ENCODE measurements around the gene TBC1D22B.

TBC1D22B gene

DNA sequence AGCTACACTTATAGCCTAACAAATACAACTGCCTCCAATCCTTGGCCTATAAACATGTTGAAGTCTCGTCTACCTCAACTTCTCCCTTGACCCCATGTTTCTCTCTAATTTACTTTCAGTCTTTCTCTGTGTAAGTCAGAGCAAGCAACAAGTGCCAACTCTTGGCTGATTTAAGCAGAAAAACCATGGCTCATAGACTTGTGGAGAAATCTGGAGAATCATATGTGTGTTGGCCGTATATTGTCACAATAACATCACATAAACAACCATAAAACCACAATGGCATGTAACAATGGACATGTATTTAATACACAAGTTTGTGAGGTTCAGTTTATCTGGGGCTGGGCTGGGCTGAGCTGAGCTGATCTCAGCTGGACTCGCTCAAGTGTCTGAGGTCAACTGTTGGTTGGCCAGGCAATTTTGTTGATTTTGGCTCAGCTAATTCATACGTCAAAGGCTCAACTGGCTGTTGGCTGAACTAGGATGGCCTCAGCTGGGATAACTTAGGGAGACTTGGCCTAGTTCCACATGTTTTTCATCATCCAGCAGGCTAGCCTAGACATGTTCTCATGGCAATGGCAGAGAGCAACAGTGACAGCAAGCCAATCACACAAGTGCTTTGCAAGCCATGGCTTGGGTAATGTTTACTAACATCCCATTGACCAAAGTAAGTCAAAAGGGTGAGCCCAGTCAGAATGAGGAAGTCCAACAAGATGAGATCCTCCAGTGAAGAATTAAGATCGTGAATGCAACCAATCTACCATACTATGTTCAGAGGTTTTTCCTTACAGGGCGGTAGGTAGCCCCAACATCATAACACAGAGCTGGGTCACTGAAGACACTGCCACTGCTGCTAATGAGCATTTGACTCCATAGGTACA is 12.9 kb upstream of the TBC1D22B start:
- H3K4me3 Mint-ChIP-seq, result no peak overlapping the region
- H3K27me3 Mint-ChIP-seq, result no peaks in the 10 kb centered on the region
- no peaks in the 10 kb centered on the region for H3K9me3 Mint-ChIP-seq
- H3K4me1 Mint-ChIP-seq (ENCODE audit: low read depth), result peaks cover 27% of the 10 kb centered on the region
- no peak overlapping the region for H3K27ac Mint-ChIP-seq
- no peaks in the 10 kb centered on the region for H3K36me3 Mint-ChIP-seq (ENCODE audit: low read depth)
- DNase-seq, result no peak

DNA sequence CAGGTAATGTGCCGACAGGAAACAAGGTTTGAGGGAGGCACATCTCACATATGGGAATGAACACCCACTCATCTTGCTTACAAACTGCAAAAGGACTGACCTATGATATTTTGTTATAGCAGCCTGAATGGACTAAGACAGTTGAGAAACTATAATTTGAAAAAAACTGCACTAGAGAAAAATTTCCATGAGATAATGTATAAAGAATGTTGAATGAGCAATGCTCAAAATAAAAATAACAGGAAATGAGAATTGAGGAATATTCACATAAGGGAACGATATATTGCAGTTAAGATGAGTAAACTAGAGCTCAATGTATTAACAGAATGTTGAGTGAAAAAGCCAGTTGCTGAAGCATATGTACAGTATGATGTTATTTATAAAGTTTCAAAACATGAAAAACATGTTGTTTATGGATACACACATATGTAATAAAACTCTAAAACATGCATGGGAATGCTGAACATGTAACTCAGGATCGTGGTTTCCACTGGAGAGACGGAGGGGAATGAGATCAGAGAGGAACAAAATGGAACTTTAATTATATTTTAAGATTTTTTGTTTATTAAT is 6.3 kb upstream of the TBC1D22B start:
- H3K27me3 Mint-ChIP-seq, result no peaks in the 10 kb centered on the region
- DNase-seq, result no peak
- no peaks in the 10 kb centered on the region for H3K36me3 Mint-ChIP-seq (ENCODE audit: low read depth)
- H3K9me3 Mint-ChIP-seq, result no peaks in the 10 kb centered on the region
- no peak overlapping the region for H3K27ac Mint-ChIP-seq
- no peak overlapping the region for H3K4me3 Mint-ChIP-seq
- H3K4me1 Mint-ChIP-seq (ENCODE audit: low read depth), result no peaks in the 10 kb centered on the region

DNA sequence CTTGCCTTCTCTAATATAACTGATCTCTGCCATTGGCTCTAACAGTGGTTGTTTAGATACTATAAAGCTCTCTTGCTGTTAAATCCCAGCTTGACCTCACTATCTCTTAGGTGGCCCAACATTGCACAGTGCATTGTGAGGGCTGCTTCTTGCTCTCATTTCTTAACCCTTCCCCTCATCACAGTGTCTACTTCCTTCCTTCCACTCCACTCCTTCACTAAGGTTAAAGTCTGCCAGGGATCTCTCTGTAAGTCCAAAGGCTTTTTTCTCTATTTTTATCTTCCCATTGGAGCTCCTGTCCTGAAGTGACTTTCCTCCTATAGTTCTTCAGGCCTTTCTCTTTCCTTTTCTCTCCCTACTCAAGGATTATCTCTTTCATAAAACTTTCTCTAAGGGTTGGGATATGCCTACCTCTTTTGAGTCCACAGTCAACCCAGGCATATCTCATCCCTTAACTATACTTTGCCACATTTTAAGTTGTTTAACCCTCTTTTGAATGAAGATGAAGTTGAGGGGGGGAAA is 4.0 kb upstream of the TBC1D22B start:
- Mint-ChIP-seq H3K4me3 (no peak overlapping the region), H3K9me3 (no peaks in the 10 kb centered on the region), H3K36me3 (ENCODE audit: low read depth) (peaks cover 10% of the 10 kb centered on the region)

DNA sequence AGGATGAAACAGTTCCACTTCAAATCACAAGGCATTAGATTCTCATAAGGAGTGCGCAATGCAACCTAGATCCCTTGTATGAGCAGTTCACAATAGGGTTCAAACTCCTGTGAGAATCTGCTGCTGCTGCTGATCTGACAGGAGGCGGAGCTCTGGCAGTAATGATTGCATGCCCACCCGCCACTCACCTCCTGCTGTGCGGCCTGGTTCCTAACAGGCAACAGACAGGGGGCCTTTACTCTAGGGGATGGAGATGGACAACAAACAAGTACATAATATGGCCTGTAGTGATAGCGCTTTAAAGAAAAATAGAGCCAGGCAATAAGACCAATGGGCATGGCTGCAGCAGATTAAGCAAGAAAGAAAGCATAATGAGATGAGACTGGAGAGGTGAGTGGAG is 2.7 kb upstream of the TBC1D22B start:
- DNase-seq, result no peak
- Mint-ChIP-seq H3K4me3 (no peak overlapping the region), H3K36me3 (ENCODE audit: low read depth) (peaks cover 14% of the 10 kb centered on the region), H3K9me3 (no peaks in the 10 kb centered on the region), H3K27me3 (no peaks in the 10 kb centered on the region), H3K27ac (no peak overlapping the region), H3K4me1 (ENCODE audit: low read depth) (peaks cover 25% of the 10 kb centered on the region)

More for the DNA sequence above, 4.0 kb upstream of the TBC1D22B start:
- no peaks in the 10 kb centered on the region for H3K27me3 Mint-ChIP-seq
- H3K4me1 Mint-ChIP-seq (ENCODE audit: low read depth), result peaks cover 14% of the 10 kb centered on the region
- no peak for DNase-seq
- no peak overlapping the region for H3K27ac Mint-ChIP-seq

DNA sequence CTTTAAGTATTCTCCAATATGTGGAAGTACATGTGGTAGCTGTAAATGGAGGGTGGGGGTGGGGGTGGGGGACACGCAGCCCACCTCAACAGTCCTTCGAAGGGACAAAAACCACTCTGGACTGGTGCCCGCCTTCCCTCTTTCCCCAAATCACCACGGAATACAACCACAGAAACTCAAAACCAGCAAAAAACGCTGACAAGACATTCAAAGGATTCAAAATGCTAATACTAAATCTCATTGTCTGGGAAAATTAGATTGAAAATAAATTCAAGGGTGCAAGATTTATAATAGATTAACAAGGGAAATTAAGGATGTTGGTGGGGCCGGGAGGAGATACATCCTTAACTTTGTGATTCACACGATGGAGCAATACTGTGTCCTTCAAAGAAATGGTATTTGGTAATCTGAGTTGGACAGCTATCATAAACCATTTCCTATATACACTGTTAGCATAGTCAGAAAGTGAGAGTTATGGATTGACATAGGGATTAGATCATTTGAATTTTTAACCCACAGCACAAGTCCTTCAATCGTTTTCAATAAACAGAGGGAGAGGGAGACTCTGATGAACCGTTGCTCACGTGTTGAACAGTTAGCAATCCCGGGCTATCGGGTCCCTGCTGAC is 766 bp upstream of the TBC1D22B start:
- H3K27me3 Mint-ChIP-seq, result no peaks in the 10 kb centered on the region
- H3K4me1 Mint-ChIP-seq (ENCODE audit: low read depth), result peaks cover 41% of the 10 kb centered on the region
- peak overlapping the region; percentile 96 for H3K27ac Mint-ChIP-seq
- H3K4me3 Mint-ChIP-seq, result peak overlapping the region; percentile 94
- peaks cover 24% of the 10 kb centered on the region for H3K36me3 Mint-ChIP-seq (ENCODE audit: low read depth)
- H3K9me3 Mint-ChIP-seq, result no peaks in the 10 kb centered on the region
- no peak for DNase-seq

DNA sequence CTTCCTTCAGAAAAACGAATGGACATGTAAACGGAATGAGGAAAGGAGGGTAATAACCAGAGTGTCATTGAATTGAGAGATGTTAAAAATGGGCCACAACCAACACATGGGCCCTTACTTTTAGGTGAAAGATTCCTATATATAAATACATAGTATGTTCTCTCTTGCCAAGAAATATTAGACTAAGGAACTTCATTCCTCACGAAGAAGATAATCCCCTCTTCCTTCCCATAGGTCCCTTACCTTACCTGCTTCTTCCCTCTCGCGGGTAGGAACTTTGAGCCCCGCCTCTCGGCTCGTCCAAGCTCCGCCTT is 295 bp upstream of the TBC1D22B start:
- Mint-ChIP-seq H3K27ac (peak overlapping the region; percentile 96), H3K9me3 (no peaks in the 10 kb centered on the region), H3K4me3 (peak overlapping the region; percentile 94), H3K27me3 (no peaks in the 10 kb centered on the region), H3K4me1 (ENCODE audit: low read depth) (peaks cover 42% of the 10 kb centered on the region), H3K36me3 (ENCODE audit: low read depth) (peaks cover 25% of the 10 kb centered on the region)
- DNase-seq, result no peak

DNA sequence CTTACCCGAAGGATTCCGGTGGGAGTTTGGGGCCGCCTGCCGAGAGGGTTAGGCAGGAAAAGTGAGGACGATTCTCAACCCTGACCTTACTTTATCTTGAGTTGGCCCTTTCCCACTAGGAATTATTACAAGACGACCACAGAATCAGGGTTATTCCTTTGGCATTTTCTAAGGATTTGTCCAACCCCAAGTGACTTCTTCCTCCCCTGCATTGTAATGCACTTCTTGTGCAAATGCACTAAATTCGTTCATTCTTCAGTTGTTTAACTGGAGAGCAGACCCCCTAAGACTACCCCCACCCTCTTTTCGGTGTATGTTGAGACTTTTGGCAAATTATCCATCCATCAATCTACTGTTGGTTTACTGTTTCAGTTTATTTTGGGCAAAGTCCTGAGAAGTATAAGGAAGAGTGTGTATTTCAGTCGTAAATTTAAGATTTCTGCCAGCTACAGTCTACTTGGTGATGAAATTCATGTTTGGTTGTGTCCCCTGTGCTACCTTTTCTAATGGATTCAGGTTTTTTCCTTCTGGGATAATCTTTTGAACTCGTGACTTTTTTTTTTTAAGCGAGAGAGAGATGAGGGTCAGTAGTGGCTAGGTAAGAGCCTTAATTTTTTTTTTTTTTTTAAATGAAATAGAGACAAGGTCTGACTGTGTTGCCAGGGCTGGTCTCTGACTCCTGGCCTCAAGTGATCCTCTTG is 983 bp downstream of the TBC1D22B start:
- H3K9me3 Mint-ChIP-seq, result no peaks in the 10 kb centered on the region
- H3K36me3 Mint-ChIP-seq (ENCODE audit: low read depth), result peaks cover 34% of the 10 kb centered on the region
- H3K4me1 Mint-ChIP-seq (ENCODE audit: low read depth), result peaks cover 53% of the 10 kb centered on the region
- peak overlapping the region; percentile 96 for H3K27ac Mint-ChIP-seq
- DNase-seq, result no peak
- H3K27me3 Mint-ChIP-seq, result no peaks in the 10 kb centered on the region
- peak overlapping the region; percentile 94 for H3K4me3 Mint-ChIP-seq

DNA sequence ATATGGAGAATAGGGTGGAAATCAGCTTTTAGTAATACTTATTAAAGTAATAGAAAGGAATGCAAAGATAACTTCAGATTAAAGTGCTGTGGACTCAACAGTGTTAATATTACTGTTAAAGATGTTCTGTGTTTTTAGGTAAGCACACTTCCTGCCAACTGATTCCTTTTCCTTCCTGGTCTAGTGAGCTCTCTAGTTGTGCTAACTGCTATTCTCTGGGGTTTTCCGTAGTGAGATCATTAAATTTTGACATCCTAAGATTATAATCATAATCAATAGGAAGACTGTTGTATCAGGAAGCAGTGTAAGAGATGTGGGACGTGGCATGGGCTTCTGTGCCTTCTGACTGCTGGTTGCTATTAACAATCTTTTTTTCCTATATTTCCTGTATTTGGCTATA is 1.6 kb downstream of the TBC1D22B start:
- H3K27me3 Mint-ChIP-seq, result no peaks in the 10 kb centered on the region
- peaks cover 54% of the 10 kb centered on the region for H3K4me1 Mint-ChIP-seq (ENCODE audit: low read depth)
- H3K4me3 Mint-ChIP-seq, result peak overlapping the region; percentile 94
- H3K27ac Mint-ChIP-seq, result peak overlapping the region; percentile 96
- H3K36me3 Mint-ChIP-seq (ENCODE audit: low read depth), result peaks cover 35% of the 10 kb centered on the region
- DNase-seq, result no peak
- H3K9me3 Mint-ChIP-seq, result no peaks in the 10 kb centered on the region

DNA sequence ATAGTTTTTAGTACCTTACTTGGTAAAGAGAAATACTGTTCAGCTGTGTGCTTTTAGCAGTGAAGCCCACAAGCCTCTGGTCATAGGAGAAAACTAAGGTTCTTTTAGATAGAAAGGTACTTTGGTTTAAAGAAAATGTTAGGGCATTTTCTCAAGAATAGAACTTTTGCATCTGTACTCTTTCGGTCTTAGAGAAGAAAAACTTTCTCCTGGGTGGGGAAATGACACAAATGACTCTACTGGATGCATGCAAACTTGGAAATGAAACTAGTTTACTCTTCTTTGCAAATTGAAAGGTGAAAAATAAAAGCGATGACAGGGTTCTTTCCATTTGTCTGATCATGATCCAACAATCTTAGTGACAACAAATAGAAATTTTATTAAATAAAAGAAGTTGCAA is 2.5 kb downstream of the TBC1D22B start:
- Mint-ChIP-seq H3K27ac (peak overlapping the region; percentile 96), H3K36me3 (ENCODE audit: low read depth) (peaks cover 35% of the 10 kb centered on the region), H3K4me1 (ENCODE audit: low read depth) (peaks cover 60% of the 10 kb centered on the region), H3K9me3 (no peaks in the 10 kb centered on the region), H3K4me3 (peak overlapping the region; percentile 94), H3K27me3 (no peaks in the 10 kb centered on the region)
- DNase-seq, result no peak

DNA sequence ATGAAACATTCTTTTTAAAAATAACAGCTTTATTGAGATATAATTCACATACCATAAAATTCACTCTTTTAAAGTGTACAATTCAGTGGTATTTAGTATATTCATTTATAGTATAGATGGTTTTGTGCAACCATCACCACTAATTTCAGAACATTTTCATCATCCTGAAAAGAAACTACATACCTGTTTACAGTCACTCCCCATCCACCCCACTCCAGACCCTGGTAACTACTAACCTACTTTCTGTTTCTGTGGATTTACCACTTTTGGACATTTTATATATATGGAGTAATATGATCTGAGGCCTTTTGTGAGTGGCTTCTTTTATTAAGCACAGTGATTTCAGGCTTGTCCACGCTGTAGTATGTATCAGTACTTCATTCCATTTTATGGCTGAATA is 2.9 kb downstream of the TBC1D22B start:
- no peak for DNase-seq
- Mint-ChIP-seq H3K27ac (peak overlapping the region; percentile 89), H3K4me1 (ENCODE audit: low read depth) (peaks cover 64% of the 10 kb centered on the region), H3K4me3 (peak overlapping the region; percentile 34), H3K9me3 (no peaks in the 10 kb centered on the region), H3K36me3 (ENCODE audit: low read depth) (peaks cover 35% of the 10 kb centered on the region), H3K27me3 (no peaks in the 10 kb centered on the region)

DNA sequence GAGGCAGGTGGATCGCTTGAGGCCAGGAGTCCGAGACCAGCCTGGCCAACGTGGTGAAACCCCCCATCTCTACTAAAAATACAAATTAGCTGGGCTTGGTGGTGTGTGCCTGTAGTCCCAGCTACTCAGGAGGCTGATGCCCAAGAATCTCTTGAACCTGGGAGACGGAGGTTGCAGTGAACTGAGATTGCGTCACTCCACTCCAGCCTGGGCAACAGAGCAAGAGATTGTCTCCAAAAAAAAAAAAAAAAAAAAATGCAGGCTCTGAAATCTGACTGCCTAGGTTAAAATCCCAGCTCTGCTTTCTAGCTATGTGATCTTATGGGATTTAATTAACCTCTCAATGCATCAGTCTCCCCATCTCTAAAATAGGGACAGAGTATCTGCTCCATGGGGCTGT is 3.6 kb downstream of the TBC1D22B start:
- Mint-ChIP-seq H3K27me3 (no peaks in the 10 kb centered on the region), H3K9me3 (no peaks in the 10 kb centered on the region), H3K36me3 (ENCODE audit: low read depth) (peaks cover 35% of the 10 kb centered on the region), H3K27ac (peak overlapping the region; percentile 89), H3K4me3 (no peak overlapping the region), H3K4me1 (ENCODE audit: low read depth) (peaks cover 70% of the 10 kb centered on the region)
- no peak for DNase-seq

DNA sequence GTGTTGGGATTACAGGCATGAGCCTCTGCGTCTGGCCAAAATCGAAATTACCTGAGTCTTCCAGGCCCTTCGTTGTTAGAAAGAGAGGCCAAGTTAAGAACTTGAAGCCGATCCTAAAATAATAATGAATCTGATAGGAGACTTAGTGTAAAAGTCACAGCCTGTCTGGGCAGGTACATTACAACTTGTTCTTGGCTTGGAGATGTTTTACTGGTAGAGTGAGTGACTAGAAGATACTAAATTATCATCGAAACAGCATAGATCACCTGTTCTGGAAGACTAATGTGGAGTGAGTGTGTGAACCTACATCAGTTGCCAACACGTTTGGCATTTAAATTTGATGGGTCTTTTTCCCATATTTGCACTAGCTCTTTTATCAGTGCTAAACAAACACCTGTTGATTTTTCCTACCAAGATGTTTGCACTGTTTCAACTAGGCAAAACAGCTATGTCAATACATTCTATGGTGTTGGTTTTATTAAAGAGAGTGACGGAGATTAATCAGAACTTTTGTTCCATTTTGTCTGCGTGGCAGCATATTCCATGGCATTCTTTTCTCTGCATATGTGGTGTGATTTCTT is 5.0 kb downstream of the TBC1D22B start:
- H3K27ac Mint-ChIP-seq, result peak overlapping the region; percentile 5
- H3K4me3 Mint-ChIP-seq, result no peak overlapping the region
- peaks cover 59% of the 10 kb centered on the region for H3K4me1 Mint-ChIP-seq (ENCODE audit: low read depth)
- no peaks in the 10 kb centered on the region for H3K9me3 Mint-ChIP-seq
- no peak for DNase-seq
- H3K27me3 Mint-ChIP-seq, result no peaks in the 10 kb centered on the region
- H3K36me3 Mint-ChIP-seq (ENCODE audit: low read depth), result peaks cover 35% of the 10 kb centered on the region

DNA sequence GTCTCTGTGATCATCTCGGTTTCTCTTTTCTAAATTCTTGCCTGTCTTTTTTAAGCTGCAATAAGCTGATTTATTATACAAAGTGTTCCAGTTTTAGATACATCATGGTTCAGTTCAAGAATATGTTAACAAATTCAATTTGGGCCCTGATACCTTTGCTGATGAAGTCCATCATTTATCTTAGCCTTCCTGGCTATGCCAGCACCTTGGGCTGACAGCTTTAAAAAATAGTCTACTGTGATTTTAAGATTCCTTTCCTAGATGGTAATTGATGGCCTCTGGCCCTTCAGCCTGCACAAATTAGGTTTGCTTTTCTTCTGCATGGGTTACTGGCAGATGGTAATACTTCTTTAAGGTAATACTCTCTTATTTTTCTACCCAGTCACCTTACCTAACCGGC is 7.4 kb downstream of the TBC1D22B start:
- Mint-ChIP-seq H3K36me3 (ENCODE audit: low read depth) (peaks cover 38% of the 10 kb centered on the region), H3K4me3 (no peak overlapping the region), H3K27me3 (no peaks in the 10 kb centered on the region), H3K4me1 (ENCODE audit: low read depth) (peaks cover 44% of the 10 kb centered on the region), H3K27ac (no peak overlapping the region), H3K9me3 (no peaks in the 10 kb centered on the region)
- no peak for DNase-seq

DNA sequence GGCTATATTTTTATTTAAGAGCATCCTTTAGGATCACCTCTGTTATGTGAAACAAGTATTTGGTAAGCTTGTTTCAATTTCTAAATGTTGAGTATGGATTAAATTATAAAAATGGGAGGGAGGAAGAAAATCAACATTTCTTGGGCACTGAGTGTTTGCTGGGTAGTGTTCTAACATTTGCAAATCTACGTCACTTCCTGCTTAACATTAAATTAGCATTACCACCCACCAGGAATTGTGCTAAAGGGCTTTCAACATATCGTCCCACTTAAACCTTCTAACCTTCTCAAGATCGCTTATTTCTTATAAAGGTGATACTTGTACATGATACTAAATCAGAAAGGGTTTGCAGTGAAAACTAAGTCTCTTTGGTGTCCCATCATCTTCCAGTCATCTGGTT is 8.3 kb downstream of the TBC1D22B start:
- Mint-ChIP-seq H3K4me3 (no peak overlapping the region), H3K4me1 (ENCODE audit: low read depth) (peaks cover 40% of the 10 kb centered on the region), H3K27me3 (no peaks in the 10 kb centered on the region), H3K36me3 (ENCODE audit: low read depth) (peaks cover 40% of the 10 kb centered on the region), H3K9me3 (no peaks in the 10 kb centered on the region), H3K27ac (no peak overlapping the region)
- DNase-seq, result no peak

Measured in activated T-cell treated with anti-CD3 and anti-CD28 coated beads, Interleukin-2, amount 50 U/mL, for 24 hours (primary cell).